Measurements from ENCODE around the gene MAFG.
"Not testable (repeated sequence)": the region's sequence is repeated elsewhere in the genome, so short reads cannot be mapped to it uniquely, and the experiment has no call there.

MAFG gene

DNA sequence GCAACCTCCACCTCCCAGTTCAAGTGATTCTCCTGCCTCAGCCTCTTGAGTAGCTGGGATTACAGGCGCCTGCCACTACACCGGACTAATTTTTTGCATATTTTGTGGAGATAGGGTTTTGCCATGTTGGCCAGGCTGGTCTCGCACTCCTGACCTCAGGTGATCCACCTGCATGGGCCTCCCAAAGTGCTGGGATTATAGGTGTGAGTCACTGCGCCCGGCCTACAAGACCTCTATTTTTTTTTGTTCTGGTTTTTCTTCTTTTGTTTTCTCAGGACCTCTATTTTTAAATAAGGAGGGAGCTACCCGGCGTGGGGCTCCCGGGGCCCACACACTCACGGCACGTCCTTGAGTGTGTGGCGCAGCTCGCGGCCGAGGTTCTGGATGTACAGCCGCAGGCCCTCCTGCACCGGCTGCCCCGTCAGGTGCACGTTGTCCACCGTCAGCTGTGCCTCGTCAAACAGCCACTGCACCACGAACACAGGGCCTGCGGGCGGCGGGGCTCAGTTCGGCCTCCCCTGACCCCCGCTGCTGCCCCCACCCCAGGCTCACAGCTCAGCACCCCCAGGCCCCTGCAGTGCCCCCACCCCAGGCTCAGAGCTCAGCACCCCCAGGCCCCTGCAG, 27.6 kb upstream of the MAFG start:
- Histone ChIP-seq H3K27me3 (peaks cover 28 to 37% (median 34%) of the 10 kb centered on the region in 11 experiments), H3K36me3 (no peaks in the 10 kb centered on the region), H3K9me3 (replicated peaks in 1 of 11) (no peaks in the 10 kb centered on the region), H4K20me1 (peaks cover 0 to 18% (median 4%) of the 10 kb centered on the region in 11 experiments; a peak in 15 of 22 replicates), H3K4me2 (no peak overlapping the region), H3K4me1 (peaks cover 4 to 19% (median 15%) of the 10 kb centered on the region in 10 experiments; a peak in 19 of 20 replicates), H3K9ac (no peak overlapping the region), H3K4me3 (no peak overlapping the region), H3K27ac (no peak overlapping the region)
- TF ChIP-seq Cebpa-rat (IDR thresholded peaks at IDR 0.05) = no peak

DNA sequence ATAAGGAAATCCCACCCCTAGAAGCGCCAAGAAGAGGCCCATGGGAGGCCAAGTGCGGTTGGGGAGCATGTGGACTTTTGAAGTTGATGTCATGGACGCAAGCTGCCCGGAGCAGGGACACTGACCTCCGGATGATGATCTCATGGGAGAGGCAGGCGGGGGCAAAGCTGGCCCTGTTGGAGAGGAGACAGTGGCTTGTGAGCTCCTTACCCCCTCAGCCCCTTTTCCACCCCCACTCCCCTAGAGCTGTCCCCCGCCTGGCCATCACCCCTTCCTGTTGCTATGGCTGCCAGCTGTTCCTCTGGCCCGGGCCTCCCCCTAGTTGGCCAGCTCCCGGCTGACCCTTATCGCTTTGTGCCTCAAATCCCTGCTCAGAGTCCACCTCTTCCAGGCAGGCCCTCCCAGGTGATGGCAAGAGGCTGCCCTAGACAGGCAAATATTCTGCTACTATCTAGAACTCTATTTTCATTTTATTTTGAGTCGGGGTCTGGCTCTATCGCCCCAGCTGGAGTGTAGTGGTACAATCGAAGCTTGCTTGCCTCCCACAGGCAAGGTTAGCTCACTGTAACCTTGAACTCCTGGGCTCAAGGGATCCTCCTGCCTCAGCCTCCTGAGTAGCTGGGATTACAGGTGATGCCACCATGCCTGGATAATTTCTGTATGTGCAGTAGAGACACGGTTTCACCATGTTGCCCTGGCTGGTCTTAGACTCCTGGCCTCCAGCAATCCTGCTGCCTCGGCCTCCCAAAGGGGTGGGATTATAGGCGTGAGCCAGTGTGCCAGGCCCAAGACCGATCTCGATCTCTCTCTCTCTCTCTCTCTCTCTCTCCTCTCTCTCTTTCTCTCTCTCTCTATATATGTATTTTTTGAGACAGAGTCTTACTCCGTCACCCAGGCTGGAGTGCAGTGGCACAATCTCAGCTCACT, 26.9 kb upstream of the MAFG start:
- peaks cover 0 to 13% (median 7%) of the 10 kb centered on the region in 10 experiments; a peak in 13 of 20 replicates for H3K4me1 ChIP-seq
- no peaks in the 10 kb centered on the region for H3K9me3 ChIP-seq (replicated peaks in 1 of 11)
- no peak overlapping the region for H3K27ac ChIP-seq
- H3K9ac ChIP-seq = no peak overlapping the region
- no peaks in the 10 kb centered on the region for H3K36me3 ChIP-seq
- no peak overlapping the region for H3K4me2 ChIP-seq
- H4K20me1 ChIP-seq = peaks cover 0 to 14% (median 0%) of the 10 kb centered on the region in 11 experiments; a peak in 4 of 22 replicates
- no peak overlapping the region for H3K4me3 ChIP-seq
- peaks cover 21 to 29% (median 26%) of the 10 kb centered on the region in 11 experiments for H3K27me3 ChIP-seq
- TF ChIP-seq Cebpa-rat (IDR thresholded peaks at IDR 0.05) = no peak

DNA sequence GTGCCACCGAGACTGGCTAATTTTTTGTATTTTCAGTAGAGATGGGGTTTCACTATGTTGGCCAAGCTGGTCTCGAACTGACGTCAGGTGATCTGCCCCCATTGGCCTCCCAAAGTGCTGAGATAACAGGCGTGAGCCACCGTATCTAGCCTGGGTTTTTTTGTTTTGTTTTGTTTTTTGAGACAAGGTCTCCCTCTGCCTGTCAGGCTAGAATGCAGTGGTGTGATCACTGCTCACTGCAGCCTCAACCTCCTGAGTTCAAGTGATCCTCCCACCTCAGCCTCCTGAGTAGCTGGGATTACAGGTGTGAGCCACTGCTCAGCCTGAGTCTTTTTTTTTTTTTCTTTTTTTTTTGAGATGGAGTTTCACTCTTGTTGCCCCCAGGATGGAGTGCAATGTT, 25.9 kb upstream of the MAFG start:
- not testable (repeated sequence) for H3K4me2 ChIP-seq; H3K4me3 ChIP-seq; H3K36me3 ChIP-seq; H3K4me1 ChIP-seq; H3K27ac ChIP-seq; H4K20me1 ChIP-seq; H3K9ac ChIP-seq; H3K9me3 ChIP-seq (replicated peaks in 1 of 11)
- H3K27me3 ChIP-seq = peaks cover 11 to 19% (median 17%) of the 10 kb centered on the region in 11 experiments

DNA sequence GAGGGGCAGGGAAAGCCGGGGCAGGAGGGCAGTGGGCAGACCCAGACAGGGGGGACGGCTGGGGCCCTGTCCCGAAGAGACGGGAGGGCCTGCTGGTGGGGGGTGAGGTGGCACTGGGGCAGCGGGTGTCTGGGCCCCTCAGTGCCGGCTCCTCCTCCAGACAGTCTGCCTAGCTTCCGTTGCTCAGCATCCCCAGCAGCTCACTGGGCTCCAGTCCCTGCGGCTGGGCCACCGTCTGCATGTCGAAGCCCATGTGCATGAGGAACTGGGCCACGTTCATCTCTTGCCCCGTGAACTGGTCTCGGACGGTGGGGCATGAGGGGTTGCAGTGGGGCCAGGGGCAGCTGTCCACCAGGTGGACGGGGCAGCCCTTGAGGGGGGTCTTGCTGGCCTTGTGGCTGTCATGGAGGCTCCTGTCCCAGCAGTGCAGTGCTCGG, 25.3 kb upstream of the MAFG start:
- Histone ChIP-seq H3K4me2 (peak overlapping the region in 2 of 11 experiments; percentile 7 to 12; a peak in 3 of 22 replicates), H3K4me1 (peaks cover 0 to 10% (median 3%) of the 10 kb centered on the region in 10 experiments; a peak in 7 of 20 replicates), H3K9me3 (replicated peaks in 1 of 11) (no peaks in the 10 kb centered on the region), H4K20me1 (no peaks in the 10 kb centered on the region), H3K36me3 (no peaks in the 10 kb centered on the region), H3K27me3 (peaks cover 5 to 13% (median 11%) of the 10 kb centered on the region in 11 experiments), H3K27ac (no peak overlapping the region), H3K9ac (no peak overlapping the region), H3K4me3 (no peak overlapping the region)
- no peak for TF ChIP-seq Cebpa-rat (IDR thresholded peaks at IDR 0.05)

DNA sequence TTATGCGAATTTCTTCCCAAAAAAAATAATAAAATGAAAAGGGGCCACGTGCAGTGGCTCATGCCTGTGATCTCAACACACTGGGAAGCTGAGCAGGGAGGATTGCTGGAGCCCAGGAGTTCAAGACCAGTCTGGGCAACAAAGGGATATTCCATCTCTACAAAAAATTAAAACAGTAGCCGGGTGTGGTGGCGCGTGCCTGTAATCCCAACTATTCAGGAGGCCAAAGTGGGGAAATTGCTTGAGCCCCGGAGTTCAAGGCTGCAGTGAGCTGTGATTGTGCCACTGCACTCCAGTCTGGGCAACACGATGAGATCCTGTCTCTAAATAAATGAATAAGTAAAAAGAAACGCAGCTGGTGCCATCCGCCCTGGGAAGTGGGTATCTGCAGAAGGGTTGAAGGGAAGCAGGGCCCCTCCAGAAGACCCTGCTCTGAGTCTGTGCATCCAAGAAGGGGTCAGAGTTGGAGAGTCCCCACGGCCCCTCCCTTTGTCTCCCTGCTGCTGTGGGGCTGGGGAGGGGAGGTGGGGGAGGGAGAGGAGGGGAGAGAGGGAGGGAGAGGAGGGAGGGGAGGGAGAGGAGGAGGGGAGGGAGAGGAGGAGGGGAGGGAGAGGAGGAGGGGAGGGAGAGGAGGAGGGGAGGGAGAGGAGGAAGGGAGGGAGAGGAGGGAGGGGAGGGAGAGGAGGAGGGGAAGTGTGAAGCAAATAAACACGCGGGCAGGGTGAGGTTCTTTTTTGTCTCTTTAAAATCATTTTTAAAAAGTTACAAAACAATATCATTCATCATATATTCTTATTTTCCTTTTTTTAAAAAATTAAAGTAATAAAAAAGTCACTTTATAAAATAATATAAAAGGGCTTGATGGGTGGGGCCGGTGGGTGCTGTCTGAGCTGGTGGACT, 24.5 kb upstream of the MAFG start:
- Histone ChIP-seq H3K9me3 (replicated peaks in 1 of 11) (no peaks in the 10 kb centered on the region), H3K36me3 (no peaks in the 10 kb centered on the region), H3K4me3 (no peak overlapping the region), H4K20me1 (no peaks in the 10 kb centered on the region), H3K27ac (no peak overlapping the region), H3K4me1 (peaks cover 0 to 10% (median 3%) of the 10 kb centered on the region in 10 experiments; a peak in 7 of 20 replicates), H3K27me3 (peaks cover 0 to 5% (median 3%) of the 10 kb centered on the region in 11 experiments; a peak in 10 of 22 replicates), H3K9ac (no peak overlapping the region), H3K4me2 (peak overlapping the region in 1 of 11 experiments; percentile 7; a peak in 2 of 22 replicates)
- no peak for TF ChIP-seq Cebpa-rat (IDR thresholded peaks at IDR 0.05)

DNA sequence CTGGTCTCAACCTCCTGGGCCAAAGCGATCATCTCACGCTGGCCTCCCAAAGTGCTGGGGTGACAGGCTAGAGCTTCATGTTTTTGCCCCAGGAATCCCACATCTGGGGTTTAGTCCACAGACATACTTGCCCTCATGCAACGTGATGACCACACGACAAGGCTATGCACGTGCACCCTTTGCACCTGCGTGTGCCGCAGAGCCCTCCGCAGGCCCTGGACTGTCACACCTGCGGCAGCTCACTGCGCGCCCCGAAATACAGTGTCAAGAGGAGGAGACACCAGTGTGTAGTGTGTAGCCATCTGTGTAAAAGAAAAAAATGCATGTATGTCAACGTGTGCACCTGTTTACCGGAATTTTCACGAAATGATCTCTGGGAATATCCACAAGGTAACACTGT, 23.0 kb upstream of the MAFG start:
- TF ChIP-seq Cebpa-rat (IDR thresholded peaks at IDR 0.05) = no peak
- no peak overlapping the region for H3K27ac ChIP-seq
- no peak overlapping the region for H3K9ac ChIP-seq
- no peaks in the 10 kb centered on the region for H4K20me1 ChIP-seq
- no peaks in the 10 kb centered on the region for H3K27me3 ChIP-seq
- H3K4me3 ChIP-seq = no peak overlapping the region
- H3K4me1 ChIP-seq = peaks cover 0 to 13% (median 3%) of the 10 kb centered on the region in 10 experiments; a peak in 7 of 20 replicates
- no peak overlapping the region for H3K4me2 ChIP-seq
- no peaks in the 10 kb centered on the region for H3K36me3 ChIP-seq
- no peaks in the 10 kb centered on the region for H3K9me3 ChIP-seq (replicated peaks in 1 of 11)

DNA sequence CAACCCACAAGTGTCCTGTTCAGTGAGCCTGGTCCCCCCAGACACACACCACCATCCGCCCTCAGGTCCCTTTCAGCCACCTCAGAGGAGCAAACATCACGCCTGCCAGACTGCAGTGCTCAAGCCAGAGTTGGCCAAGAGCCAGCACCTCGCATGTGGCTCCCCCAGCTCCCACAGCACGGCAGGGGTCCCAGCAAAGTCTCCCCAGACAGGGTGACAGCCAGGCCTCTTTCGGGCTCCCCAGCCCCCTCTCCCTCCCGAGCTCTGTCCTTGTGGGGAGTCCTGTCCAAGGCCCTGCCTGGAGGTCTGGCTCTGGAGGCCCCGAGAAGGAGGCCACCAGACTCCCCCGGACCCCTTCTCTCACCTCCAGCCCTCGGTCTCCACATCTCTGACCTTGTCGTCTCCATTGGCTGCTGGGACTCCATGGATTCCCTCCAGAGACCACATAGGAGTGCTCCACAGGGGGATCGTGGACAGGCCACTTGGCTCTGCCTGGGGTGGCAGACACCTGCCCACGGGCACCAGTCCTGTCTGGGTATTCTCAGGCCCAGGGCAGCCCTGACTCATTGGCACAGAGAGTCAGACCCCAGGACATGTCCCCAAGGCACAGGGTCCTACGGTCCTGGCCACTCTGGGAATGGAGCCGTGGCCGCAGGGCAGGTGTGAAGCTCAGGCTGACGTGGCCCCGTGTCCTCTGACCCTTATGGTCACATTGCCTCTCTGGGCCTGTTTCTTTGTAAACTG, 21.3 kb upstream of the MAFG start:
- Histone ChIP-seq H3K27ac (no peak overlapping the region), H3K4me3 (no peak overlapping the region), H3K4me2 (0 out of 22 replicates have a peak overlapping the region, but pooled peaks of 1 of the 11 experiments have one; percentile 0), H3K9ac (peak overlapping the region in 2 of 11 experiments; percentile 17 to 28; a peak in 1 of 22 replicates), H4K20me1 (no peaks in the 10 kb centered on the region), H3K4me1 (peaks cover 0 to 24% (median 6%) of the 10 kb centered on the region in 10 experiments; a peak in 9 of 20 replicates), H3K27me3 (no peaks in the 10 kb centered on the region), H3K9me3 (replicated peaks in 1 of 11) (no peaks in the 10 kb centered on the region), H3K36me3 (no peaks in the 10 kb centered on the region)
- TF ChIP-seq Cebpa-rat (IDR thresholded peaks at IDR 0.05) = no peak

DNA sequence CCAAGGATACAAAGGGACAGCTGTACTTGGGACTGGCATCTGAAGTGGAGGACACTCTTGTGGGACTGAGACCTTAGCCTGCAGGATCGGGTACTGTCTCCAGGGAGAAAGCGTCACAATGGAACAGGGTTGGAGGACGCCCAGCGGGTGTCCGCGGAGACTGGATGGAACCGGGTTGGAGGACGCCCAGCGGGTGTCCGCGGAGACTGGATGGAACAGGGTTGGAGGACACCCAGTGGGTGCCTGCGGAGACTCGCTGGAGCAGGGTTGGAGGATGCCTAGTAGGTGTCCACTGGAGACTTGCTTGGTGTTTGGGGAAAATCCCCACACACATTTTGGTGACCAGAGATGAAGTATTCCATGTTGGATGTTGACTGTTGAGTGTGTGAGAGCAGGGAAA, 19.7 kb upstream of the MAFG start, which contains the start of gene MYADML2:
Gene MYADML2 (minus strand): TSS at position 45 of the 400 bp plus-strand sequence. CDS start 5,492 bp downstream, outside the sequence.
- Histone ChIP-seq H3K27ac (no peak within 1 kb of the TSS), H3K9ac (no peak within 1 kb of the TSS), H3K9me3 (replicated peaks in 1 of 11) (no peaks in the 10 kb centered on the region), H3K27me3 (peaks cover 0 to 3% (median 0%) of the 10 kb centered on the region in 11 experiments; a peak in 3 of 22 replicates), H4K20me1 (no peaks in the 10 kb centered on the region), H3K4me3 (no peak within 1 kb of the TSS), H3K36me3 (no peaks in the 10 kb centered on the region), H3K4me2 (no peak within 1 kb of the TSS), H3K4me1 (peaks cover 0 to 36% (median 7%) of the 10 kb centered on the region in 10 experiments; a peak in 13 of 20 replicates)
- TF ChIP-seq Cebpa-rat (IDR thresholded peaks at IDR 0.05) = no peak
